AG09319 (cell line): ENCODE data around the gene NPR1.

ENCODE experiments used
- DNase-seq: peaks from one replicate; pipeline ENCODE4 v3.0.0-alpha.2; 2010; ENCODE audit warnings: low read depth; ENCODE audit errors: extremely low read depth
- CTCF ChIP-seq: IDR thresholded peaks from 2 replicates; pipeline ENCODE4 v1.5.1; 2011; ENCODE audit warnings: low read depth, mild to moderate bottlenecking, inconsistent platforms, low read length, moderate library complexity

Gene NPR1

GRCh38 chr1:153678519-153679336 is at the start of gene NPR1:
Gene NPR1, plus strand, starts transcription at chr1:153678688. Its CDS starts 421 bp downstream, at chr1:153679109.
- TF ChIP-seq CTCF: no peak; the same call in 1 of the 2 replicates
- DNase-seq: no peak

GRCh38 chr1:153629343-153629665 is 49.2 kb upstream of the NPR1 start:
- TF ChIP-seq CTCF: no peak
- no peak for DNase-seq

- DNase-seq: no peak
- TF ChIP-seq CTCF: no peak
Measured at GRCh38 chr1:153629971-153630370, 48.5 kb upstream of the NPR1 start.

GRCh38 chr1:153630384-153630783 is 48.1 kb upstream of the NPR1 start:
- DNase-seq: no peak
- no peak for TF ChIP-seq CTCF

- TF ChIP-seq CTCF: no peak
- DNase-seq: no peak
Measured at GRCh38 chr1:153631047-153632022, 47.2 kb upstream of the NPR1 start.

- TF ChIP-seq CTCF: no peak
- DNase-seq: no peak
Measured at GRCh38 chr1:153633161-153633753, 45.2 kb upstream of the NPR1 start.
